Raji (cell line): ENCODE results near the gene PFDN1.

ENCODE experiments used
- POLR2A ChIP-seq: IDR thresholded peaks from 2 replicates; pipeline ENCODE4 v1.6.1; 2011; ENCODE audit warnings: low read depth, low read length, control low read depth; ENCODE audit not compliant: insufficient read depth

The PFDN1 gene

DNA sequence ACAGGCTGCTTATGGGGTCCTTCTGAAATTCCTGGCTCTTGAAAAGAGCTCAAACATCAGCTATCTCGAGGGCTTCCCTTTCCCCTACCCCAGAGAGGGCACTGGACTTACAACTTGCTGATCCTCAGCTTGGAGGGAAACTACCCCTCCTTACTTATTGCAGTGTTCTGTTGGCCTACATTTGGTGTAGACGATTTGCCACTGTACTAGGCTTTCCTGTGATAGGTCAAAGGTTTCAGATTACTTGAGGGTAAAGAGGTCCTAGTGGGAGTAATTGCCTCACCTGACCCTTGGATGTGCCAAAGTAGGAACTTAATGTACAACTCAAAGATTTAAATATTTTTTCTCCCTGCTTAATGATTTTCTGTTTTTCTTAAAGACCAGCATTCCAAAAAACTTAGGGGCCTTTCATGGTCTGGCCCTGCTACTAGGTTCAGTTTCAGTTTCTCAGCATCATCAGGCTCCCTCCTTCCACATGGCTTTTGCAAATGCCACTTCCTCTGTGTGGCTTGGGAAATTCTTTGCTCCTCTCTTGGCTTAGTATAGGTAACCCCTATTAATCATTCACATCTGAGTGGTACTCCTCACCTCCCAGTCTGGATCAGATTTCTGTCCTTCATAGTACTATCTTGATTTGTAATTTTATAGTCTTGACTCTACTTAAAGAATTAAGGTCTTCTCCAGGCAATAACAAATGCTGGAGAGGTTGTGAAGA is 95.5 kb downstream of the PFDN1 start:
- no peak for TF ChIP-seq POLR2A

GRCh38 chr5:140205952-140206351 is 96.9 kb downstream of the PFDN1 start:
- no peak for TF ChIP-seq POLR2A

GRCh38 chr5:140205216-140205615 is 97.7 kb downstream of the PFDN1 start:
- TF ChIP-seq POLR2A = no peak

- TF ChIP-seq POLR2A = no peak
Measured at GRCh38 chr5:140202610-140203009, 100.3 kb downstream of the PFDN1 start.

DNA sequence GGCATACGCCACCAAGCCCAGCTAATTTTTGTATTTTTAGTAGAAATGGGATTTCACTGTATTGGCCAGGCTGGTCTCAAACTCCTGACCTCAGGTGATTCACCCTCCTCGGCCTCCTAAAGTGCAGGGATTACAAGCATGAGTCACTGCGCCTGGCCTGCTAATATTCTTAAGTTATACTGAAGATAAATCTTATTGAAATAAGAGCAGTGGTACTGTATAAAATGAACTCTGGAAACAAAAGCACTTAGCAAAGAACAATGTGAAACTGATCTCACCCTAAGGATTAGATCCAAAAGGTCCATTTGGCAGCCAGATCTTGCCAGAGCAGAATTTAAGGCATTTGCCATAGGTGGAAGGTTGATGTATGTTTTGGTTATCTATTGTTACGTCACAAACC is 100.8 kb downstream of the PFDN1 start:
- no peak for TF ChIP-seq POLR2A

- TF ChIP-seq POLR2A = no peak
Measured at GRCh38 chr5:140197023-140197422, 105.9 kb downstream of the PFDN1 start.

- TF ChIP-seq POLR2A = no peak
Measured at GRCh38 chr5:140196115-140196814, 106.6 kb downstream of the PFDN1 start.
